ENCODE data around the gene TOR1A.

DNA sequence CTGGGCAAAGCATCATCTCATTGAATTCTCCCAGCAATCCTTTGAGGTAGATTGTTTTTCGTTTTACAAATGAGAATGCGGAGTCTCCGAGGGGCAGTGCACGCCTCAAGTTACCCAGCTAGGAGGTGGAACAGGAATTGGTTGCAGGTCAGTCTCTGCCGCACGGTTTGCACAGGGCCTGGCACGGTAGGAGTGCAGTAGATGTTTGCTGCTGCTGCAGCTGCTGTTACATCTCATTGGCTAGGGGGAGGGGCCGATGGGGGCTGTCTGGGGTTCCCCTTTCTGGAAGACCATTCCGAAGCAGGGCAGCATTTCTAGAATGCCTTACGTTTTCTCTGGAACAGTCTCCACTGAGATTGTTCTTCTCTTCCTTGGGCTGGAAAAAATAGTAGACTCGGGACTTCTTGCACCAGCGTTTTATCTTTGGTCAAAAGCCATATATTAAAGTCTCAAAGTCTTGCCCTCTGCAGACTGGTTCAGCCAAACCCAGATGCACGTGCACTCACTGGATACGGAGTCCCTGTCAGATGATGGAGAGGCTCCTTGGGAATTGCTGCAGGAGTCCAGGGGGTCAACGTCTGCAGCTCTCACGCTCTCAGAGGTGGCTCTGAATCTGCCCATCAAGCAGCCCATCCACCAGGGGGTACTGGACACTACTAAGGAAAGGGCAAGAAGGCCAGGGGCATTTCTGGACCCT, 12.5 kb upstream of the TOR1A start:
- TF ChIP-seq, protein P1, sequence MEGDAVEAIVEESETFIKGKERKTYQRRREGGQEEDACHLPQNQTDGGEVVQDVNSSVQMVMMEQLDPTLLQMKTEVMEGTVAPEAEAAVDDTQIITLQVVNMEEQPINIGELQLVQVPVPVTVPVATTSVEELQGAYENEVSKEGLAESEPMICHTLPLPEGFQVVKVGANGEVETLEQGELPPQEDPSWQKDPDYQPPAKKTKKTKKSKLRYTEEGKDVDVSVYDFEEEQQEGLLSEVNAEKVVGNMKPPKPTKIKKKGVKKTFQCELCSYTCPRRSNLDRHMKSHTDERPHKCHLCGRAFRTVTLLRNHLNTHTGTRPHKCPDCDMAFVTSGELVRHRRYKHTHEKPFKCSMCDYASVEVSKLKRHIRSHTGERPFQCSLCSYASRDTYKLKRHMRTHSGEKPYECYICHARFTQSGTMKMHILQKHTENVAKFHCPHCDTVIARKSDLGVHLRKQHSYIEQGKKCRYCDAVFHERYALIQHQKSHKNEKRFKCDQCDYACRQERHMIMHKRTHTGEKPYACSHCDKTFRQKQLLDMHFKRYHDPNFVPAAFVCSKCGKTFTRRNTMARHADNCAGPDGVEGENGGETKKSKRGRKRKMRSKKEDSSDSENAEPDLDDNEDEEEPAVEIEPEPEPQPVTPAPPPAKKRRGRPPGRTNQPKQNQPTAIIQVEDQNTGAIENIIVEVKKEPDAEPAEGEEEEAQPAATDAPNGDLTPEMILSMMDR (IDR thresholded peaks at IDR 0.05) = no peak
- TF ChIP-seq POLR2AphosphoS5 (IDR thresholded peaks at IDR 0.05) (no peak), EP300 (IDR thresholded peaks at IDR 0.05) (no peak)
